CD4-positive, alpha-beta T cell treated with Interleukin-6 at 100 ng/mL for 8 hours (primary cell): ENCODE measurements around the gene PAPOLB.

Source experiments
- DNase-seq: peaks from one replicate; pipeline ENCODE4 v3.0.0-alpha.2; 2020; ENCODE audit warnings: mixed read lengths, low spot score

PAPOLB gene

DNA sequence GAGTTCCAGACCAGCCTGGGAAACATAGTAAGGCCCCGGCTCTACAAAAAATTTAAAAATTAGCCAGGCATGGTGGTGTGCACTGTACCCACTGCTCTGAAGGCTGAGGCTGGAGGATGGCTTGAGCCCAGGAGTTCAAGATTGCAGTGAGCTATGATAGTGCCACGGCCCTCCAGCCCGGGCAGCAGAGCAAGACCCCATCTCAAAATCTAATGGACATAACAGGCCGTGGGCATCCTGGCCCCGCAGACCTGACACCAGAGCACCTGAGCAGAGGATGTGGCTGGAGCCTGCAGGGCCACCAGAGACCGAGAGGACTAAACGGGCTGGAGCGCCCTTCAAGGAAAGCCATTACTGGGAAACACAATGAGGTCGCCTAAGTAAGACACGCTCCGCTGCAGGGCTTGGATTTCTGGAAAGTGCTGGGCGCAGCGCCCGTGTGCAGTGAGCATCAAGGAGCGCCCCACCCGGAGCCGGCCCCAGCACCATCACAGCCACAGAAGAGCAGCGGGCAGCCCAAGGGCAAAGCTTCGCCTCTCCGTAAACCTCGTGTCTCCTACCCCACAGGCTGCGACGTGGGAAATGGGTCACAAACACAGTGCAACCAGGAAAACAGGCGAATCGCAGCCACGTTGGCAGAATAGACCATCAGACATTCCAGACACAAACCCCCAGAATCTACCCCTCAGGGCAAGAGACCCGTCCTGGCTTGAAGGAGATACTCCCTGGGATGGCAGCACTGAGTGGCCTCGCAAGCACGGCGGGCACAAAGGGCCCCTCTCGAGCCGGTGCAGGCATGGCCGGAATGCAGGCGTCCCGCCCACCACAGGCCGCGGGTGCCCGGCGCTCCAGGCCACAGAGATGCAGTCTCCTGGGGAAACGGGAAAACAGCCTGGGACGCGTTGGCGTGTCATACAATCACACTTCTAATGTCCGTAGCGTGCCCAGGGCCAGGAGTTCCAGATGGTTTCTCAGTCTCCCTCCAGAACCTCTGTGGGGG is 16.8 kb upstream of the PAPOLB start:
- DNase-seq: no peak

DNA sequence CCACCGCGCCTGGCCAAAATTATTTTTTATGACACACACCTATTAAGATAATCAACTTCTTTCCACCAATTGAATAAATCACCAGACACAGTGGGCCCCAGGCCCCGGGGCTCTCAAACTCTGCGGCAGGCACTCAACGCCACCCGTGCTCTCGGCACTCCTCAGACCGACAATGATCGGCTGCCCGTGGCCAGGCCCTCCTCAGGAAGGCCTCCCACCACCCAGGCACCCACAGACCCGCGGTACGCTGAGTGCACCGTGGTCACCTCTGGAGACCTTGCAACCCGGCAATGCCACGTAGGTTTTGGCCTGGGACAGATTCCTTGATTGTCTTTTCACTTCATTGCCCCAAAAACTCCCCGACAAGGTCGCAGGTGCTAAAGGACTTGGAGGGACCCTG is 14.8 kb upstream of the PAPOLB start:
- no peak for DNase-seq

DNA sequence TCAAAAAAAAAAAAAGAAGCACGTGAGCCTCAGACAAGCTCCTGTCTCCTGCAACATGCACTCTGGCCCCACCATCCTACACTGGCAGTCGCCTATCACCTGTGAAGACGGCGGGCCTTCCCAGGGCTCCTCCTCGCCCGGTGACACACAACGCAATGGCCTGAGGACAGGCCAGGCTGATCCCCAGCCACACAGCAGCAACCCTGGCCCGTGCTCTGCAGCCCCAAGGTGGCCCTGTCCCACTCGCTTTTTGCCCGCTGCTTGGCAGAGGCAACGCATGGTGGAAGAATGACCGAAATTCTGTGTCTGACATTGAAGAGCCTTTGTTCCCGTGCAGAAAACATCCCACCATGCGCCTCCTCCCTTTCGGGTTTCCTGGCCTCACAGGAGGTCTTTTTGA is 13.6 kb upstream of the PAPOLB start:
- DNase-seq: no peak

DNA sequence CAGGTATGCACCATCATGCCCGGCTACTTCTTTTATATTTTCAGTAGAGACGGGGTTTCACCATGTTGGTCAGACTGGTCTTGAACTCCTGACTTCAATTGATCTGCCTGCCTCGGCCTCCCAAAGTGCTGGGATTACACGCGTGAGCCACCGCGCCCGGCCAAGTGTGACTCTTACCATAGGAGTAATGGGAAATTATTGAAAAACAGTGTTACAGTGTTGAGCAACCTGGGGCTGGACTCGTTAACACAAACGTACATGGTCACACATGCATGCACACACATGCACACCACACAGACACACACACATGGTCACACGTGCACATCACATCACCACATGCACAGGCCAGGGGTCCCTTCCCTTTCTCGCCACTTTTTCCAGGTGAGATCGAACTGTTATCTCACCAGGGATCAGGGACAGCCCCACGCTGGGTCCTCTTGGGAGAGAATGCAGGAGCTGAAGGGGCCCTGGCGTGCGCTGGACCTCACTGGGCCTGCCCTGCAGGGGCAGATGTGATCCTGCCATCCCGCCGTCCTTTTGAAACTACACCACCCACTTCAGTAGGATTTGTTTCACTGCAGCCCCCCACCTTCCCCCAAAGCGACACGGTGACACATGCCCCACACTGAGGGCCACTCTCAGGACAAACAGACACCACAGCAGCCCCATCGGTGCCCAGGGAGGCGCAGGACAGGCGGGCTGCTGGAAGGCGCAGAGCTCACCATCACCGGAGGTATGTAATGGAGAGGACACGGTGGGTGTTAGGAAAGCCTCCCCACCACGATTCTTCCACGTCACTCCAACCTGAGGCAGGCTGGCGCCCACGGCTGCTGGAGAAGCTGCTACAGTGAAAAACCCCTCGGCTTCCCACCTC is 11.5 kb upstream of the PAPOLB start:
- no peak for DNase-seq

DNA sequence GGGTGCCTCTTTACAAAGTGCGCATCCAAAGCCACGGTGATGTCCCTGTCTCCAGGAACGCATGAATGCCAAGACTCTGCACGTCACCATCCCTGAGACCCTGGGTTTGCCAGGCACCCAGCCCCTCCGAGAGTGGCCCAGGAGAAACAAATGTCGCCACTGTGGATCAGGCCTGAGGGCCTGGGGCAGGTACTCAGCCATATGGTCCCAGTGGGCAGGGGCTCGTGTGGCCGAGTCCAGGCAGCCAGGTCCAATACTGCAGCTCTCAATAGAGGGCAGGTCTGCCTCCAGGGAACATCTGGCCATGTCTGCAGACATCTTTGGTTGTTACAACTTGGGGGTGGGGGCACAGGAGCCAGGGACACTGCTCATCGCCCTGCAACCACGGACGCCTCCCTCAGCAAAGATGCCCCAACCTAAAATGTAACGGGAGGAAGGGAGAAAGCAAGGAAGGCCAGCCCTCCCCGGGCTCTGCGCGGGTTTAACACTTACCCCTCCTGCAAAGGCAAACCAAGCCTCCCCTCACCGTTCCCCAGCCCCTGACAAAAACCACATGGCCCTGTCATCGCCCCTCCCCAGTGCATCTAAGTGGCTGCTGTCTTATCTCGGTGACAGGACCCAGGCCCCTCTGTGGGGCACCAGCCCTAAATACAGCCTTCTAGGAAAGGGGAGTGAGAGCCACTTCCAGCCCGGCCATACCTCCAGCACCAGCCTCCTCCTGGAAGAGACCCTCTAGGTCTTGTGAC is 10.3 kb upstream of the PAPOLB start:
- DNase-seq: no peak

DNA sequence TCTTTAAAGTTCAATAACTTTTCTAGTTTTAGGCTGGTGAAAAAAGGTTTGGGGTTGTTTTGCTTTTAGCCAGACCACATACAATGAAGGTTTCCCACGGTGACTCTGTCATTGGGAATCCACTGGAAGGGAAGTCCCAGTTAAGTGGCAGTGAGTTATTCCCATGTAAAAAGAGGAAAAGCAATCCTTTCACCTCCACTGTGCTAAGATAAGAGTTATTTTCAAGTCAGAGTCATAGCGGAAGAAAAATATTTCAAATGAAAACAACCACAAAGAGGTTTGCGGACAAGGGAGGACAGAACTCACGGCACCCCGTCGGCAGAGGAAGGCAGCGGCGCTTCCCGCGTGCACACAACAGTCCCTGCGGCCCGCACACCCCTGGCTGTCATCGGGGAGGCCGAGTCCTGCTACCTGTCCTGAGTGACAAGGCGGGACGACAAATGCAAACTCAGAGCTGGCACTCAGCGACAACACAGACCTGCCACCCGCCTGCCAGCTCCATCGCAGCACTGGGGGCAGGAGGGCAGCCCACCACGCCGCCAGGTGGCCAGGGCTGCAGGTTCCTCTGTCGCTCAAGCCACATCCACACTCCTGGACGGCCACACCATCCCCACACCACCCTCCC is 9.3 kb upstream of the PAPOLB start:
- no peak for DNase-seq

DNA sequence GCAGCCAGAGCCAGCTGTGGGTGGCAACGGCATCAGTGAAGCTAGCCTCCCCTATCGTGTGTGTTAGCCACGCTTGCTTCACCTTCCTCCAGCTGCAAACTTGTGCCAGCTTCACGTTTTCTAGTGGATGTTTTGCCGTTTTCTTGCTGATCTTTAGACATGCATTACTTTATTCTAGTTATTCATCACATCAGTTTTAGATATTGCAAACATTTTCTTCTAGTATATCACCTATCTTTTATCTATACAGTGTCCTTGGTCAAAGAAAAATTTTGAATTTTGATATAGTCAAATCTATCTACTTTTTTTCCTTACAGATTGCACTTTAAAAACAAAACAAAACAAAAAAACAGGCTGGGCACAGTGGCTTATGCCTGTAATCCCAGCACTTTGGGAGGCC is 6.7 kb upstream of the PAPOLB start:
- no peak for DNase-seq

DNA sequence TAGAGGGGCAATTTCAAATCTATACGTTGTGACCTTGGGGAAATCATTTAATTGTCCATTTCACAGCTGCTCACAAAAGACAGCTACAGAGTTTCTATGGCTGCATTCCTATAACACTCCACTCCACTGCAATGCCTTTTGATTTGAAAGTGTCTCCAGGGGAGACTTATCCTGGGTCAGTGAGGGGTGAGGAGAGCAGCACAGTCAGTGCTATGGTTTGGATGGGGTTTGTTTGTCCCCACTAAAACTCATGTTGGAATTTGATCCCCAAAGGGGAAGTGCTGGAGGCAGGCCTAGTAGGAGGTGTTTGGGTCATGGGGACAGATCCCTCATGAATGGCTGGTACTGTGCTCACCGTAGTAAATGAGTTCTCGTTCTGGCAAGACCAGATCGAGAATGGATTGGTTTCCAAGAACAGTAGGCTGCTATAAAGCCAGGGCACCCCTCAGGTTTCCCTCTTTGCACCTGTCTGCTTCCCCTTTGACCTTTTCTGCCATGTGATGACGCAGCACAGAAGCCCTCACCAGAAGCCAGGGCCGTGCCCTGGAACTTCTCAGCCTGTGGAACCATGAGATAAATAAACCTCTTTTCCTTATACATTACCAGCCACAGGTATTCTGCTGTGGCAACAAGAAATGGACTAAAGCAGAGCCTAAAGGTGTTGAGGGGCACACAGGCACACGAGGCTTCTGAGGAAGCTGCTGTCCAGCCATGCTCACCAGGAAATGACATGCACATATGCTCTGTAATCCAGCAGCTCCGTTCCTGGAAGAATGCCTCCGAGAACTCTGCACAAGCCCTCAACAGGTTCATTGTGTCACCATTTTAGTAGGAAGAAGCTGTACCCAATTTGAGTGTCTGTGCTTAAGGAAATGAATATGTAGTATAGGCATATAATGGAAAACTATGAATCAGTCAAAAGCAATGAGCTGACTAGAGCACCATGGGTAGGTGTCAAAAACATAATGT is 5.0 kb upstream of the PAPOLB start:
- no peak for DNase-seq

DNA sequence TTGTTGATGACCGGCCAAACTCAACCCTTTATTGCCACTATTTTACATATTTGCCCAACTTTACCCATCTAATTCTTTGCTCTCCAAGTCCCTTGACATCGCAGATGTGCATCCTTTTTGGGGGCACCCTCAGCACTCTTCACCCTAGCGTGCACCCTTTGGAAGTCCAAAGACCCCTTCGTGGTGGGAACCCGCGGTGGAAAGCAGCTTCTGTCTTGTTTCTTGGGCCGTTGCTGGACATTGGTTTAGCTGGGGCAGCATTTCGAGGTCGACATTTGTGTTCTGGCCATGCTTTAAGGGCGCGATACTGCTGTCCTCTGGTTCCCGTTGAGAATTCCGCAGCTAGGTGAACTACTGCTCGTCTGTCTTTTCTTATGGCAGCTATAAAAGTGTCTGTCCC is 326 bp upstream of the PAPOLB start:
- DNase-seq: no peak

DNA sequence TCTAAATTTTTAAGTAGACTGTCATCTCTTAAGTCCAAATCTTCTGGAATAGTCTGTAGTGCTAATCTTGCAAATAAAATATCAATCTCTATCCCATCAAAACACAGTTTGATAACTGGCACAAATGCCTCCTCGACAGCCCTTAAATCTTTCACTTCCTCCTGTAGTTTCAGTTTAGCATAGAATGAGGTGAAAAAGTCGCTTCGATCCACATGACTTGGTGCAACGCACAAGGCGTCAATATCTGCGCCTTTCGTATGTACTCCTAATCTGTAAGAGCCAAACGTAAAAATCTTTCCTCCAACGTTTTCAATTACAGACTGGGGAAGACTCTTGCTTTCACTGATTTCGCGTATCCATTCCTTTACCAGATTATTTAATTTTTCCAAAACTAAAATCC is 603 bp downstream of the PAPOLB start:
- no peak for DNase-seq

DNA sequence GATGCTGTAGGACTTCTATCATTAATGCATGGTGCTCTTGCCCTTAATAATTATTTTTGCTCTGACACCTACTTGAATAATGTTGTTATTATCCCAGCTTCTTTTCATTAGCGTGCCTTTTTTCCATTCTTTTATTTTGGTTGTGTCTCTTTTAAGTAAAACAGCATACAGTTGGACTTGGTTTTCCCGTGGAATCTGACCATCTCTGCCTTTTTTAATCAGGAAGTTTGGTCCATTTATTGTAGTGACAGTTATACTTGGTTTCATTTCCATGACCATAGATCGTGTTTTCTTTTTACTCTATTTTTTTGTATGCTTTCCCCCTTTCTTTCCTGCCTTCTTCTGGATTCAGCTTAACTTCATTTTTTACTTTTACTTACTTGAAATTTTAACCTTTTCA is 4.6 kb downstream of the PAPOLB start:
- no peak for DNase-seq

DNA sequence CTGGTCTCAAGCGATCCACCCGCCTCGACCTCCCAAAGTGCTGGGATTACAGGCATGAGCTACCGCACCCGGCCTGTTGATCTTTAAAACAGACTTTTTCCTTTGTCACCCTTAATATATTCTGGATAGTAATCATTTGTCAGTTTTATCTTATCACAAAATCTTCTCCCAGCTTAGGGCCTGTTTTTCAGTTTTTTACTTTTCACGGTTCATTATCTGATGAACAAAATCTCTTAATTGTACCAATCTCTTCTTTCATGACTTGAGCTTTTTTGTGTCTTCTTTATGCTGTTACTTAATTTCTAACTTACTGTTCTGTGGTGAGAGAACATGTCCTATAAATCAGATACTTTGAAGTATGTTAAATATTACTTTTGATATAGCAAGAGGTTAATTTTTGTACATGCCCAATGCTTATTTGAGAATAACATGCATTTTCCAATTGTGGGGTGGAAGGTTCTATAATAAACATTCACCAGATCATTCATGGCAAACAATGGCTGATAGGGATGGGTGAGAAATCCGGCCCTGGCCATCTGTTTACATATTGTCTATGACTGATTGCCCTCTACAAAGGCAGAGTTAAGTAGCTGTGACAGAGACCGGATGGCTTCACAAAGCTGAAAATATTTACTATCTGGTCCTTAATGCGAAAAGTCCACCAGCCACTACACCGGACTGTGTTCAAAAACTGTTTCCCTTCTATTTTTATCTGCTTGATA is 5.3 kb downstream of the PAPOLB start:
- DNase-seq: no peak

DNA sequence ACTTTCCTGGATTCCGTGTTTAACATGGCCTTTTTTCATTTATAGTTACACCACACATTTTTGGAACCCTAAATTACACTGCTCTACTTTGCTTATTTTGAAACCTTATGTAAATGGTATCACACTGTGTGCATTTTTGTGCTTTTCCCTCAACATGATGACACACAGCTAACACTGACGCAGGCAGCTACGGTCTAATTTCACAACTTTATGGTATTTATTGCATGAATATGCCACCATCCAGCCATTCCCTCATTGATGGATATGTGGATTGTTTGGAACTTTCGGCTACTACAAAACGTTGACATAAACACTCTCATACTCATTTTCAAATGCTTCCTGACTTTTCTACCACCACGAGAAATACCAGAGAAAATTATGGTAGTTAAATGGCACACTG is 6.9 kb downstream of the PAPOLB start:
- DNase-seq: no peak

DNA sequence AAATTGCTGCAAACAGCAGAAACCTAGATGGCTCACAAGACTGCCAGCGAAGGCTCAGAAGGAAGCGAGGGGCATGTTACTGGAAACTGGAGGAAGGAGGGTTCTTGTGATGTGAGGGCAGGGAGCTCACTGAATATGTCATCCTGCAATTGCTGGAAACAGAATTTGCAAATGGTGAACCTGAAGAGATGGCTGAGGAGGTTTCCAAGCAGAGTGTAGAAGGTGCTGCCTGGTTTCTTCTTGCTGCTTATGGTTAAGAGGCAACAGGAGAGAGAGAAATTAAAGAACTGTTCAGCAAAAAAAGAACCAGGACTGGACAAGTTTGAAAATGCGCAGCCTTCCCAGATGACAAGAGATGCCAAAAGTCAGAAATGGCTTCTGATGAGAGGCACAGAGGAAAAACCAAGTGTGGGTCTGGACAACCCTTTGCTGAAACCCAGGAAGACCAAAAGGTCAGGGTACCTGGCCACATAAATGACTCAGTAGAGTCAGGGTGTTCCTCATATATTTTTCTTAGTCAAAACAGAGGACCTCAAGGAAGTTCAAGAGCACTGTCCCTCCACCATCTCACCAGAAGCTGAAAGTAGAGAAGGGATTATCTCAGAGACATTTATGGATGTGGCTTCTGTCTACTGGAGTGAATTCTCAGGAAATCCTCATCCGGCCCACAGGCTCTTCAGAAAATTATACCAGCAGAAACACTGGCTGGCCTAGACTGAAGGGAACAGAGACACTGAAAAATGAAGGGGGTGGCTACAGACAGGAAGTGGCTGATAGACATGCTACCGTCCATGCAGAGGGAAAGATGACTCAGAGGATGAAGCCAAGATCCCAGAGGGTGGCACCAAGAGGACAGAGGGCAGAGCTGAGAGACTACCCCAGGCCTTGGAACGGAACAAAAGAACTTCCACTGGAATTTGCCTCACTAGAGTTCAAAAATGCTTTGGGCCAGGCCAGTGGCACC is 10.1 kb downstream of the PAPOLB start:
- DNase-seq: no peak

DNA sequence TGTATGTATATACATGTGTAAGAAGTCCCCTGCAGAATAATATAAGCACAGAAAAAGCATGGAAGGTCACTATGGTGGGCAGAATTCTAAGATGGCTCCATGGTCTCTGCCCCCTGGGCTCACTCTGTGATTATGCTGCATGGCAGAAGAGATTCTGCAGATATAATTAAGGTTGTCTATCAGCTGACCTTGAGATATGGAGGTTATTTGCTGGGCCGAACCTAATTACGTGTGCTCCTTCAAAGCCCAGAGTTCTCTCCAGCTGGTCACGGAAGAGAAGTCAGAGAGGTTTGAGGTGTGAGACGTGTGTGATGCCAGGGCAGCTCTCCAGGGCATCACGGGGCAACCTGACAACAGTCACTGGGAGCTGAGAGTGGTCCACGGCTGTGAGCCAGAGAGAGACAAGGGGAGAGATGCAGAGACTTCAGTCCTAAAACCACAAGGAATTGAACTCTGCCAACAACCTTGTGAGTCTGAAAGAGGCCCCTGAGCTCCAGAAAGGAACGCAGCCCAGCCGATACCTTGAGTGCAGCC is 11.5 kb downstream of the PAPOLB start:
- DNase-seq: no peak

DNA sequence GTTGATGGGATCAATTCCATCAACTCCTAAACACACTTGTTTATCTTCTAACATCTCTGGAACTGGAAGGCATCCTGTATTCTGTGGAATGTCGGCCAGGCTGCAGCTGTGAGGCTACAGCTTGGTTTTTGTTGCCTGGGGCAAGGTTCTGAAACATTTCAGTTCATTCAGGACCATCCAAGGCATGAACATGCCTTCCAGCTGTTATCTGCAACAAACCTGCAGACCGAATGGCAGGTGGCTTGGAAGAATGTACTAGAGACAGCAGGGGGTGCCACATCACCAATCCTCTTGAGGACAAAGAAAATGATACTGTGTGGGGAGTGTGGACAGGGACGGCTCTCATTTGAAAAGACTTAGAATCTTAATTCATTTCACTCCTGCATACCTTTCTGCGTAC is 12.4 kb downstream of the PAPOLB start:
- DNase-seq: no peak

DNA sequence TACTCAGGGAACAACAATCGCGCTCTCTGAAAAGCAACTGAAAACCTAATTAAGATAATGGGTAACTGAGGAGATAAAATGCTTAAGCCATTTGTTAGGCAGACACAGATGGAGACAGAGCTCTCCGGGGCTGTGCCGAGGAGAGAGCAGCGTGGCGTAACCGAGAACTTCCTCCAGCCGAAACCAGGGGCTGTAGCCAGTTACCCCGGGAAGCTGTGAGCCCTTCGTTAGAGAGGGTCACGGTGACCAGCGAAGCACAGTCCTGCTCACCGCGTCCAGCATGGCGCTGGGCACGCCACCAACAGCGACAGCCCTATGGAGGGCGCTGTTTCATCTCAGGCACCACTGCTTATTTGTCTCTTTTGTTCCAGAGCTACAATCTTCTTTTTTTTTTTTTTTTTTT is 16.1 kb downstream of the PAPOLB start:
- DNase-seq: no peak

DNA sequence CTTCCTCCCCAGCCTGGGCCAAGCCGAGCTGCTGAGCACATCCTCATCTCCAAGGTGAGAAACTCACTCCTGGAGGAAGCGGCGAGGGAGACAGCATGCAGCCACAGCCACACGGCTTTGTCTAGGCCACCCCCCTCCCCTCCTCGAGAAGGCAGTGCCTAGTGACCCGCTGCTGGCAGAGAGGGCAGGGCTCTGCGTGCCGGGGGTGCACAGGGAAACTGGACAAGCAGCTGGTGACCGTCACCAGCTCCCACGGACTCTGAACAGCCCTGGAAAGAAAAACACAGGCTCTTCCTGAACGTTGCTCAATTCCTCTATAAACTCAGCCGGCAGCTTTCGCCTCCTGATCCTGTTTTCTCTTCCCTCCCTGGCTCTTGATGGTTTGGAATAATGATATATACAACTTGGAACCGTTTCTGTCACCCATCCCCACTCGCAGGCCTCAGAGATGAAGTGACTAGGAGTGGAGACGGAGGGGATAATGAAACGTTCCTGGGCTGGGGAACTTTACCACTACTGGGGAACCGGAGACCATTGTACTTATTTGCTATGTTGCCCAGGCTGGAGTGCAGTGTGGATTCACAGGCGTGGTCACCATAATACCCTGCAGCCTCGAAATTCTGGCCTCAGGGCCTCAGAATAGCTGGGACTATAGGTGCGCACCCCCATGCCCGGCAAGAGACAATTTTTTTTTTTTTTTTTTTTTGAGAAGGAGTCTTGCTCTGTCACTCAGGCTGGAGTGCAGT is 19.3 kb downstream of the PAPOLB start:
- no peak for DNase-seq
